ENCODE measurements around the gene TIMMDC1.
"Not testable (repeated sequence)": the region's sequence is repeated elsewhere in the genome, so short reads cannot be mapped to it uniquely, and the experiment has no call there.

Gene TIMMDC1

DNA sequence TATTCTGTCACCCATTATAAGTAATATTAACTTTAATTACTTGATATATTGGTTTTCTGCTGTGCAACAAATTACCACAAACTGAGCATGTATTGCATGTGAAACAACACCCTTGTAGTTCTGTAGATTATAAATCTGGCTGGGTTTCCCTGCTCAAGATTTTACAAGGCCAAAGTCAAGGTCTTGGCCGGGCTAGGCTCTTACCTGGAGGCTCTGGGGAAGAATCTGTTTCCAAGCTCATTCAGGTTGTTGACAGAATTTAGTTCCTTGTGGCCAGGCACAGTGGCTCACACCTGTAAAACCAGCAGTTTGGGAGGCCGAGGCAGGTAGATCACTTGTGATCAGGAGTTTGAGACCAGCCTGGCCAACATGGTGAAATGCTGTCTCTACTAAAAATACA is 16.3 kb downstream of the TIMMDC1 start:
- DNase-seq = no peak

DNA sequence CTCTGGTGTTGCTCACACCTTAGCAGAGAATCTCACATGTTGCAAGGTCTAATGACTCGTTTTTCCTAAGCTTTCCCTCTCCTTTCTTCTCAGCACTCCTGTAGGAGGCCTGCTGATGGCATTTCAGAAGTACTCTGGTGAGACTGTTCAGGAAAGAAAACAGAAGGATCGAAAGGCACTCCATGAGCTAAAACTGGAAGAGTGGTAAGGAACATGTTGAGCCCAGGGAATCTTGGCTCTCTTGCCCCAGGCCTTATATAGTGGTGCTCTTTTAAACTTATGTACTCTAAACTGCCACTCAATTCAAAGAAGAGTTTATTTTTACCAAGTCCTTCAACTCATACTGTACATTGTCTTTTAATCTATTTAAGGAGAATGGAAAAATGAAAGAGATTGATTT is 18.8 kb downstream of the TIMMDC1 start:
- DNase-seq = no peak

DNA sequence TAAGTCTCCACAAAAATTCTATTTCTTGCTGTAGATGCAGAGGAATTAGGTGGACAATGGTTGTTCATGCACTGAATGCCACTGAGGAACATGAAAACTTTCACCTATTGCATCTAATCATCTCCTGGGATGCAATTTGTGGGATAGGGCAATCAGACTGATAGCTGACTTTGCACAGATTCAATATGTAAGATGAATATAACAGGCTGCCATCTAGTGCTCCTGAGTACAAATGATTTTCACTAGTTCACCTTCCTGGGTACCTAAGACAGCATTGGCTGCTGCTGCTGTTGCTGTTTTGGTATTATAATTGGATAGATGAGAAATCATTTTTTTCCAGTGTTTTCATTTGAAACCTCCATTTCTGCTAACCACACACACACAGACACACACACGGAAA is 19.7 kb downstream of the TIMMDC1 start:
- no peak for DNase-seq

DNA sequence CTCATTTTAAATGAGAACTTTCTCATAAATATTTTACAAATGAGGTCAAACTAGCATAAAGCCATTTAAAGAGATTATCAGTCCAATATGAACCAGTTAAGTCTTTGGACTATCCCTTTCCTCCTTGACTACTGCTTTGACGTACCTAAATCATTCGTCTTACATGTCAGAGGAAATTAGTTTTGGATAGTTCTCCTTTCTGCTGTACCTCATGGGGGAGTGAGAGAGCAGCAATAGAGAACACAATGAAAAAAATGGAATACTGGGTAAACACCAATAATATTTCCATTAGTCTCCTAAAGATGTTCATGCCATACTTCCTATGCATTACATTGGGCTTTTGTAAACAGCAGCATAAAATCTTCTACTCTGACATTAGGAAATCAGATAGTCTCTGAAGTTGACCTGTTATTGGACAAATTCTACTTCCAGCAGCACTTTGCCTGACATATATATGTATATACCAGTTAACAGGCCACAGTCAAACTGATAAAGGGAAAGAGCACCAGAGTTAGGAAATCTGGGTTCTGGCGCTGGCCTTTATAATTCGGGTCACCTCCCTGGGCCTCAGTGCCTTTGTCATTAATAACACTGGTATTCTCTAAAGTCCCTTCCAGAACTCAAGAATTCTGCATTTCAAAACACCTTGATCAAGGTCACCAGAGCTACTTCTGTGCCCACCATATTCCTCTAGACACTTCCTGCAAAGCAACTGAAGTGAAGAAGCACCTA is 26.8 kb downstream of the TIMMDC1 start:
- DNase-seq = no peak

DNA sequence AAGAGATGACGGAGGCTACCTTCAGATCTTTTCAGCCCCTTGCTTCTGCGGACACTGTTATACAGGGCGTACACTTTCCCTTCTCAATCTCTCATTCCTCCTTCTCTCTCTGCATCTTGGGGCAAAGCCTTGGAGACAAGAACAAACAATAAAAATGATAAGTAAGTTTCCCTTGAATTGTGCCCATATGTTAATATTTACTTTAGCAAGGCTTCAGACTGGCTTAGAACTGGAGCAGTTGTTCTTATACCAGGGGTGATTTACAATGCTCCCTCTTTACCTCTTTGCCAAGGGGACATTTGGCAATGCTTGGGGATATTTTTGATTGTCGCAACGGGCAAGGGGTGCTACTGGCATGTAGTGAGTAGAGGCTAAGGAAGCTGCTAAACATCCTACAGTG is 29.4 kb downstream of the TIMMDC1 start:
- DNase-seq = no peak

DNA sequence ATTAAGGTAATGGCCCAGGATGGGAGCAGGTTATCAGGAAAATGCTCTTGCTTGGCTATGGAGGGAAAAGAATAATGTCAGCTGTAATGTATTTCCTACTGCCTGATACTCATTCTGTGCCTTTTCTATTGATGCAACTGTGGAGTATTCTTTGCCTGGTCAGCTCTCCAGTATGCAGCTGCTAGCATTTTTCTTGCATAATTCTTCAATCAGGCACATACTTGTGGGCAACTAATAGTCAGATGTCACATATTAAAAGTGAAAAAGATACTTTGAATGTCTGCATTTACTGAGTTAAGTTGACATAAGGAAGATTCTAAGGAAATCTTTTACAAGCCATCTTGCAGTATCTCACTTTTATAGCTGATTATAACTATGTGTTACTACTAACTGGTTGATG is 31.5 kb downstream of the TIMMDC1 start:
- DNase-seq = no peak

DNA sequence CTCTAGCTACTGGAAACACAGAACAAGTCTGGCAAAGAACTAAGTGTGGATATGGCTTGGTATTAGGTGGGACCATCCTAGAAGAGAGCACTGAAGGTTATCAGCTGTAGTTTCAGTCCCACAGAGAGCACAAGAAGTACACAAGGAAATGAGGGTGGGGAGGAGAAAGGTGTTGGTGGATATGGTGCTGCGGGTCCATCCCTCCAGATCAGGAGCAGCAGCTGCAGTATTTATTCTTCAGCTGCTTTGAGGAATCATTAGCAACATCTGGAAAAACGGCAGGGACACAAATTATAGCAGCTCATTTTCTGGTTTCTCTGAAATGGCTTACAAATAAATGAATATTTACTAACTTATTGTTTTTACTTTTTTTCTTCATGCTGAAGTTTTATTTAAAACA is 32.1 kb downstream of the TIMMDC1 start:
- DNase-seq = no peak

DNA sequence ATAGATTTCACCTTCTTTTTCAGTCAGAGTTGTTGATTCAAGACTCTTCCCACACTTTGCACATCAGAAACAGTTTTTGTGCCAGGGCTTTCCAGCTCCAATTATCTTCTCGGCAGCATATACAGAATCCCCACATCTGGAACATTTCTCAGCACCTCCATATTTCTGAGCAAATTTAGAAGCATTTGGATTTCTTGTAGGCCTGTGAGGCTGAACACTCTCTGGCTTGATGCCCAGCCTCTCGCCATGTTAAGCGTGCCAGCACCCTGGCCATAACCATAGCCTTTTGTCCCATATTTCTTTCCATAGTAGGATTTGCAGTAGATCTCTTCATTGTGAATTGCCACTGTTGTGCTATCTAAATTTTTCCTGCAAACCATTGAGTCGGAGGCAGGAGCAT is 32.8 kb downstream of the TIMMDC1 start:
- DNase-seq = no peak

DNA sequence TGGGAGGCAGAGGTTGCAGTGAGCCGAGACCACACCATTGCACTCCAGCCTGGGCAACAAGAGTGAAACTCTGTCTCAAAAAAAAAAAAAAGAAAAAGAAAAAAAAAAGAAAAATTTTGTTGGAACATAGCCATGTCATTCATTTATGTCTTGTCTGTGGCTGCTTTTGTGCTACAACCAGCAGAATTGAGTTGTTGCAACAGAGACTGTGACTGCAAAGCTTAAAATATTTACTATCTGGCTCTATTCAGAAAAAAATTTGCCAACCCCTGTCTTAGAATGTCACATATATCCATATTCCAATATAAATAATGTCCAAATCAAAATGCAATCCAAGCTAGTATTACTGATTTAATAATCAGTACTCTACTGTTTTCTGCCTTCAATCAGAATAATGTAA is 35.9 kb downstream of the TIMMDC1 start:
- DNase-seq = no peak

DNA sequence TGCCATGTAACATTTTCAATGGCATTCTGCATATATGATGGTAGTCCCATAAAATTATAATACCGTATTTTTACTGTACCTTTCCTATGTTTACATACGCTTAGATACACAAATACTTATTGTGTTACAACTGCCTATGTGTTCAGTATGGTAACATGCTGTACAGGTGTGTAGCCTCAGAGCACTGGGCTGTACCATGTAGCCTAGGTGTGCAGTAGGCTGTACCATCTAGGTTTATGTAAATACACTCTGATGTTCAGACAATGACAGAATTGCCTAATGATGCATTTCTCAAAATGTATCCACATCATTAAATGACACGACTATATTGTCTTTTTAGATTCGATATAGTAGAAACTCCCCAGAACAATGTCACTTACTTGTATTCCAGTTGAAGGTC is 38.4 kb downstream of the TIMMDC1 start:
- no peak for DNase-seq

DNA sequence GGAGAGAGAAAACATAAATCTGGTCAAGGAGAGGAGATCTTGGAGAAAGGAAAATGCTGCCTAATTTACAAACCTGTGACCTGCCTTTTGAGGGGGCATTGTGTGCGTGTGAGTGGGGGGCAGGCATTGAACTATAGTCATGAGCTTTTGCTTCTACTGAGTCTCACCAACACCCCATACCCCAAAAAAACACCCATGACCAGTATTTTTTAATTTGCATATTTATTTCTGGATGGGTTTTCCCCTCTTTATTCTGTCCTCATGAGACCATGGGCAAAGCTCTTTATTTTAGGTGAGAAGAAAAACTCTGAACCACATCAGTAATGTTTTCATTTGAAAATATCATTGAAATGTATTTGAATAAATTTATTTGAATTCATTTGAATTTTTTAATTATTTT is 40.4 kb downstream of the TIMMDC1 start:
- DNase-seq = no peak

DNA sequence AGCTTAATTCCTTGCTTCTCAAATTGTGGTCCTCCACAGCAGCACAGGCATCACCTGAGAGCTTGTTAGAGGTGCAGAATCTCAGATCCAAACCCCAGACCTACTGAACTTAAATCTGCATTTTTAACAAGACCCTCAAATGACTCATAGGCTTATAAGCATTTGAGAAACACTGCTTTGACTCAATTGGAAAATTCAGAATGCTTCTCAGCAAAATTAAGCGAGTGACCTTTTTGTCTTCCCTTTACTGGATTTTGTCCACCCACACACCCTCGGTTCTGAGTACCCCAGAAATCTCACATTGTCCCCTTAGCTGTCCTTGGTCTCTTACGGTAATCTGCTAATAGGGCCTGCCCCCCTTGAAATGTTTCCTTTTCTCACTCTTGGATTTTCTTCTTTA is 43.2 kb downstream of the TIMMDC1 start:
- DNase-seq = no peak

DNA sequence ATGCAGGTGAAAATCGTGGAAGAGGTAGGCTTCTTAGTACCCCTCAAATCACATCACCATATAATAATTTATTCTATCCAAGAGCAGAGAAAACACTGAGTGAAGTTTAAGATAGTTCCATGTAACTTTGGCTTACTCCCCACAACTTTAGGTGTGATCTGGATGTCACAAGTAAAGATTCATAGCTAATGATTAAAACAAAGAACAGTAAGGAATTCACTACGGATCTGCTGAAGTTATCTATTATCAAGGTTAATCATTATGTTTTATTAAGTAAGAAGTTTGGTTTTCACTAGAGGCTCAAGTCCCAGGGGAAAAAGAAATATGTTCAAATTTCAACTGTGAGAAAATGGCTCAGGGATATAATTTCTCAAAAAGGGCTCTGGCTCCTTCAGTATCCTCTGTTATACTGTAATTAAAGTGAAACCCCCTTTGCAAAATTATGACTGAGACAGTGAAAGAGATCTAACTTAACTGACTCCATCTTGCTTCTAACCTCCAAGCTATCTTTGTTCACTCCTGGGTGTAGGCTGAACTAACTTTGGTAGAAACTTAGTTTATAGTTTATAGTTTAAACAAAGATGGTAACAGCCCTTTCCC is 43.9 kb downstream of the TIMMDC1 start:
- DNase-seq = no peak

DNA sequence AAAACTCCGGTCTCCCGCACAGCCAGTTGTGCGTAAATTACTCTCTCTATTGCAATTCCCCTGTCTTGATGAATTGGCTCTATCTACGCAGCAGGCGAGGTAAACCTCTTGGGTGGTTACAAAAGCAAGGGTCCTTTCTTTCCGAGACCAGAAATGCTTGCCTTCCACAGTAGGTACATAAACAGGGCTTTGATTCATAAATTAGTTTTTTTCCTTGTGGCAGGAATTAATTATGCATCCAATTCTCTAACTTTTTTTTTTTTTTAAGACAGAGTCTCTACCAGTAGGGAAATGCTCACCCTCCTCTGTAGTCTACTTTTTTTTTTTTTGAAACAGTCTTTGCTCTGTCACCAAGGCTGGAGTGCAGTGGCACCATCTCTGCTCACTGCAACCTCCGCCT is 44.8 kb downstream of the TIMMDC1 start:
- no peak for DNase-seq

DNA sequence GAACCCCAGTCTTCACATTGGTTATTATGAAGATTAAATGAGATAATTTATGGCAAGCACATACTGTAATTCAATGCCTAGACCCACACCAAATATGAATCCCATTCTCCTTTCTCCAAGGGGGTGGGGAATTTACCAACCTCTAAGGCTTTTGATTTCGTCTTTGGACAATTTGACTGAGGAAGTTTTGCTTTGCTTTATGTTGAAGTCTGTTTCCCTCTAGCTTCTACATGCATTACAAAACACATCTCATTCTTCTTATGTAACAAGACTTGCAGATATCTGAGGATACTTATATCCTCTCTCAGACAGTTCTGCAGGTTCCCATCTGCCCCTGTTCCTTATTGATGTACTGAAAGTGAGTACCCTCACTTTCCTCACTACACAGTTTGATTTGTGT is 48.9 kb downstream of the TIMMDC1 start:
- no peak for DNase-seq

DNA sequence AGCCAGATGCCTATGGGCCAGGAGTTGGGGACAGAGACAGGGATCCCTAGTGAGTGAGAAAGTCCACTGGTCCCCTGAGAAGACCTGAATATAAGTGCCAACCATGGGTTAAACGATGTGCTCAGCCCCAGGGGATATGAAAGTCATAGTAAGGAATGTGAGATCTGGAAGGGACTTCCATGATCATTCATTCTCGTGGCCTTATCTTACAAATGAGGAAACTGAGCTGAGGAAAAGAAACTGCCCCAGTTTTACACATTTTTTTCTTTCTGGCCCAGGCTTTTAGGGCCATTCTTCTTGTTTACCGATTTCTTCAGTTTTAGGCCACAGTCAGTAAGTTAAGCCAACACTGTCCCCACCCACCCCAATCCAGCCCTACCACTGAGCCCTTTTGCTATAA is 50.0 kb downstream of the TIMMDC1 start:
- no peak for DNase-seq

DNA sequence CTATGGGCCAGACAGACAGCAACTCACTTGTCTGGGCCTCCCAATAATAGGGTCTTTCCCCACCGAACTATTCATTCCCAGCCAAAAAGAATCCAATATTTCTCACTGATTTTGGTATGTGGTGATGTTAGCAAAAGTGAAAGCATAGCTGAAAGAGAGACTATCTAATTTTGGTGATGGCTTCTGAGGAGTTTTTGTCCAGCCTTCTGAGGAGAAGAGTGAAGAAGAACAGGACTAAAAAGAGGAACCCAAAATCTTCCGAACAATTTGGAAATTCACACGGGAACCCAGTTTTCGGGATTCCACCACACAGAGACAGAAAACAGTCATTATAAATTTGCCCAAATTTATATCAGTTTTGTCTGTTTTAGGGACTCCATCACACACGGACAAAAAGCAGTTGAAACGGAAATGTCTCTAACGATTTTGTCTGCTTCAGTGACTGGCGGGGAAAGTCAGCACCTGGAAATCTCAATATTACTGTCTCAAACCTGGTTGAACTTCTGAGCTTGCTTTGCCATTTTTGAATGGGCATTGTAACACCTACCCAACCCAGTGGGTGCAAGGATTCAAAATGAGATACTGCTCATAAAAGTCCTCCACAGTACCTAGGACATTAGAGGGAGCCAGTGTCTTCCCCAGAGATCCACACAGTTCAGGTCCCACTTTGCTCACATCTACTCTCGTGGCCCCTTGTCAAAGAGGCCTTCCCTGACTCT is 52.0 kb downstream of the TIMMDC1 start:
- DNase-seq = no peak

DNA sequence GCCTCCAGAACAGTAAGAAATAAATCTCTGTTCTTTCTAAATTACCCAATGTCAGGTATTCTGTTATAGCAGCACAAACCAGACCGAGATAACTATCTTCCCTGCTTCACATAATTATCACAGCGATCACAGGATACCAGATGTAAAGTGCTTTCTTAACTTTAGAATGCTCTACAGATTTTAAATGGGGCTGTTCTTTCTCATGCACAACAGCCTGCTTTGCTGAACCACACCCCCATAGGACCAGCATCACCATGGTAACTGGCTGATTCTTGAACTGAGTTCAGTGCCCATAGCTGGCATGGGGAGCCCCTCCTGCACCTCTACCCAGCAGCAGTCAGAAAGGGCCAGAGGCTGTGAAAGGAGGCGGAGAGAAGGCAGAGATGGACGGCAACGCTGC is 53.3 kb downstream of the TIMMDC1 start:
- DNase-seq = no peak

DNA sequence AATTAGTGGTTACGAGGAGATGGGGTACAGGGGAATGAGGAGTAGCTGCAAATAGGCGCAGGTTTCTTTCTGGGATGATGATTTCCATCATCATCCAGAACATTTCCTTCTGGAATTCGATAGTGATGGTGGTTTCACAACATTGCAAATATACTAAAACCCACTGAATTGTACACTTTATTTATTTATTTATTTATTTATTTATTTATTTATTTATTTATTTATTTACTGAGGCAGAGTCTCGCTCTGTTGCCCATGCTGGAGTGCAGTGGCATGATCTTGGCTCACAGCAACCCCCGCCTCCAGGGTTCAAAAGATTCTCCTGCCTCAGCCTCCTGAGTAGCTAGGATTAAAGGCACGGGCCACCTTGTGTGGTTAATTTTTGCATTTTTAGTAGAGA is 54.6 kb downstream of the TIMMDC1 start:
- DNase-seq = not testable (repeated sequence)

DNA sequence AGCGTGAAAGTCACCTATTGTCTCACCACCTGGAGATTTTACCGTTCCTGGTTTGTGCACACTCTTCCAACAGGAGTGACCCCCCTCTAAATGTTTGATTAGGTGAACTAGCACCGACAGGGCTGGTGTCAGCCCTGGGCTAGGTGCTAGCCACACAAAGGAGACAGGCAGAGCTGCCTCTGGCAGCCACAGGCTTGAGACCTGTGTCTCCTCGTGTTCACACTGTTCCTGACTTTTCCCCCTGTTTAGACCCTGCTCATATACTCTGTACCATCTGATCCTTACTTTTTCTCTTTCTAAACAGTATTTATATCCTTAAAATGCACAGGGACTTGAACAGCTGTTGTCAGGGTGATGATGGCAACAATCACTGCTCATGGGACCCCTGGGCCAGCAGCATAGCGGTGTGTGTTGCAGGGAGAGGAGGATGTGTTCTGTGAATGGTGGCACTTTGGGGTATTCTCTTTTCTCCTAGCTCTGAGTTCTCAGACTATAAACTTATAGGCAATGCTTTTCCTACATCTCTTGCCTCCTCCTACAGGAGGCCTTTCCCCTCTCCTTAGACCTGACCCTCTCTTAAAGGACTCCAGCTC is 55.6 kb downstream of the TIMMDC1 start:
- no peak for DNase-seq

DNA sequence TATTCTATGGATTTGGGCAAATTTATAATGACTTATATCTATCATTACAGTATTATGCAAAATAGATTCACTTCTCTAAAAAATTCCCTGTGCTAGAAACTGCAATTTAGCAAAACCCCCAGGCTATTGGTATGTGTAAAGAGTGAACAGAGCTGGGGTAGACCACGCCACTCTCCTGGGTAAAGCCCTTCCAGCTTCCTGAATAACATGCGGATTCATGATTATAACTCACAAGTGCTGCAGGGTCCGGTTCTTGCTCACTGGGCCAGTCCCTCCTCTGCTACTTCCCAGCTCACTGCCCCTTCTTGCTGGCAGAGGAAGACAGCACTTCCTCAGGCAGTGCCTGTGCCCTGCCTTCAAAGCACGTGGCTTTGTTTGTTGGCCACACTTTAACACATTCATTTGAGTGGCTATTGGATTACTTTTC is 57.0 kb downstream of the TIMMDC1 start:
- no peak for DNase-seq

DNA sequence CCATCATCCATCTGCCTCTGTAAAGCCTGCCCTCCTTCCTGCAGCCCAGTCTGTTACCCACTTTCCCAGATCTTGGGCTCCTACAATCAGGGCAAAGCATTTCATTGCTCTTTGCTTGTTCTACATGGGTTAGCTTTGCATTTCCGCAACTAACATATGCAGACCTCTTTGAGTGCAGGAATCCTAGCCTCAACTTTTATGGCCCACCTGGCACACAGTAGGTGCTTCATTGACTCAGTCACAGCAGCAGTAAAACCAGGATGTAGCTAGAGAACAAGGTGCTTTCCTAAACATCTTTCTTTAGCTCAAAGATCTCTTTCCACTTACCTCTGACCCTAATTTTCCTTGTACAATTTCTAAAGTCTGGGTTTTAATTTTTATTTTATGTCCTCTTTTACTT is 57.6 kb downstream of the TIMMDC1 start:
- no peak for DNase-seq

DNA sequence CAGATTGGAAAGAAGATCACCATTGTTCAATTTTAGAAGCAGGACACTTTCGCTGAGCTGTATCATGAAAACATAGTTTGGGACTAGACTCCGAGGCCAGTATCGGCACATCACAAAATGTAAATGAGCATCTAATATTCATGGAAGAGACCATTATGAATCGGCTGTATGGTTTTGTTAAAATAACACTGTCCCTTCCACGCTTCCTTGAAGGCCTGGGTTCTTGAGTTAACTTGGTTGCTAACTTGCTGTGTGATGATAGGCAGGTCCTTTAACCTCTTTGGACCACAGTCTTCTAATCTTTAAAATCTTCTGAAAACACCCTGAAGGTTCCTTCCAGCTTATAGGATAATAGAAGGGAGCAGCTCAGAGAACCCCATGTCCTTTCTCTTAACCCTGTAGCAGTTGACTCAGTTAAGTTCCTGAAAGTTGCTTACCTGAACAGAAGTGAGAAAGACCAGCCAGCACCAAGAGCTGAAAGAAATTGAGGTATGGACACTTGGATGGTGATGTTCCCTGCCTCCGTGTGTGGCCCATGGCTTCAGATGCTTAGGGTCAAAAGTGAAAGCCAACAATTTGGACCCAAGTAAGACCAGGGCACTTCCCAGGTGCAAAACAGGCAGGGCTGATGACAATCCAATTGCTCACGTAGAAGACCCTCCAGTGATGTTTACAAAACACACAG is 59.0 kb downstream of the TIMMDC1 start:
- no peak for DNase-seq

Data from NCI-H524 treated with DMSO at 0.1 percent for 48 hours (cell line).